Liver (tissue), 2 donors: ENCODE data around the gene DNAJC11.

Experiments
- TF ChIP-seq, protein P1 (sequence below): fragments of 150-350 bp; IDR thresholded peaks from 2 replicates; pipeline ENCODE4 v1.5.1; 2017; ENCODE audit warnings: improper control_type of control experiment, low read depth, low read length; ENCODE audit not compliant: missing input control
- TF ChIP-seq, protein P2 (sequence below): IDR thresholded peaks from 2 replicates; pipeline ENCODE4 v1.6.1; 2016; ENCODE audit warnings: antibody characterized with exemption
- donor health status: healthy.

DNA sequence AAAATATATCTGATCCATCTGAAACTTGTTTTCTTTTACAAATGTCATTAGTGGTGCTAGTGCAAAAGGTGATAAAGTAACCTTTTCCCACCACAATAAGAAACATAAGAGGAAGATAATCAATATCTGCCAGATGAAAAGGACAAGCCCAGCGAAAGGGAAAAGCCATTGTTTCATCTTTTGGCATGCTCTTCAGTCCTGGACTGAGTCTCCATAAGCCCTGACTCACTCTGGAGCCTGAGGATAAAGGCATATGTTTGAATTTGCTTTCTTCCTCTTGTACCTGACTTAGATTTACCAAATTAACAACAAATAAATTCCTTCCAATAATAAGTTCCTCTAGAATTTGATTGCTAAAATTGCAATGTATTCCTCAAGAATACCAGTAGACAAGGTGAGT lies 13.6 kb downstream of the DNAJC11 start:
- TF ChIP-seq, protein P1, sequence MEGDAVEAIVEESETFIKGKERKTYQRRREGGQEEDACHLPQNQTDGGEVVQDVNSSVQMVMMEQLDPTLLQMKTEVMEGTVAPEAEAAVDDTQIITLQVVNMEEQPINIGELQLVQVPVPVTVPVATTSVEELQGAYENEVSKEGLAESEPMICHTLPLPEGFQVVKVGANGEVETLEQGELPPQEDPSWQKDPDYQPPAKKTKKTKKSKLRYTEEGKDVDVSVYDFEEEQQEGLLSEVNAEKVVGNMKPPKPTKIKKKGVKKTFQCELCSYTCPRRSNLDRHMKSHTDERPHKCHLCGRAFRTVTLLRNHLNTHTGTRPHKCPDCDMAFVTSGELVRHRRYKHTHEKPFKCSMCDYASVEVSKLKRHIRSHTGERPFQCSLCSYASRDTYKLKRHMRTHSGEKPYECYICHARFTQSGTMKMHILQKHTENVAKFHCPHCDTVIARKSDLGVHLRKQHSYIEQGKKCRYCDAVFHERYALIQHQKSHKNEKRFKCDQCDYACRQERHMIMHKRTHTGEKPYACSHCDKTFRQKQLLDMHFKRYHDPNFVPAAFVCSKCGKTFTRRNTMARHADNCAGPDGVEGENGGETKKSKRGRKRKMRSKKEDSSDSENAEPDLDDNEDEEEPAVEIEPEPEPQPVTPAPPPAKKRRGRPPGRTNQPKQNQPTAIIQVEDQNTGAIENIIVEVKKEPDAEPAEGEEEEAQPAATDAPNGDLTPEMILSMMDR = no peak
- TF ChIP-seq, protein P2, sequence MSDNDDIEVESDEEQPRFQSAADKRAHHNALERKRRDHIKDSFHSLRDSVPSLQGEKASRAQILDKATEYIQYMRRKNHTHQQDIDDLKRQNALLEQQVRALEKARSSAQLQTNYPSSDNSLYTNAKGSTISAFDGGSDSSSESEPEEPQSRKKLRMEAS = no peak
